Heart left ventricle (tissue), 16 donors: ENCODE results near the gene WDHD1. TPM values are rescaled to one million over a fixed set of nuclear protein-coding genes. Genes with fewer than 3 reads are reported as not detected.

Experiments
- ATAC-seq, 4 donors: fragments of 200-7000 bp; cut with Tn5 transposase; one replicate each; pipeline ENCODE4 v1.9.1; 2020 to 2022; ENCODE audit warnings: moderate library complexity in 4 of 4, mild to moderate bottlenecking in 3 of 4, moderate number of reproducible peaks in 1 of 4
- DNase-seq, 5 donors: peaks; one replicate each; pipeline ENCODE4 v3.0.0-alpha.2; 2020
- H3K27ac ChIP-seq, 12 donors: fragments of 200-600 bp; sonication (generic) in 4 of 12; one replicate each; pipeline versions ENCODE4 v1.5.0 to v1.8.0; 2016 to 2022; ENCODE audit warnings: mild to moderate bottlenecking in 2 of 12
- H3K27me3 ChIP-seq, 9 donors: fragments of 200-600 bp; sonication (generic) in 2 of 9; one replicate each; pipeline versions ENCODE4 v1.5.1 to v1.8.0; 2016 to 2022; ENCODE audit warnings: mild to moderate bottlenecking in 3 of 9
- H3K36me3 ChIP-seq, 9 donors: fragments of 200-600 bp; sonication (generic) in 2 of 9; one replicate each; pipeline versions ENCODE4 v1.5.0 to v1.8.0; 2018 to 2022; ENCODE audit warnings: mild to moderate bottlenecking in 2 of 9
- H3K4me1 ChIP-seq, 12 donors: fragments of 200-600 bp; sonication (generic) in 4 of 12; one replicate each; pipeline versions ENCODE4 v1.5.0 to v1.8.0; 2016 to 2022; ENCODE audit warnings: mild to moderate bottlenecking in 3 of 12
- H3K4me3 ChIP-seq, 12 donors: fragments of 200-600 bp; sonication (generic) in 4 of 12; one replicate each; pipeline versions ENCODE4 v1.5.0 to v1.8.0; 2017 to 2022; ENCODE audit warnings: mild to moderate bottlenecking in 9 of 12, moderate library complexity in 4 of 12
- H3K9me3 ChIP-seq, 12 donors: fragments of 200-600 bp; sonication (generic) in 4 of 12; one replicate each; pipeline versions ENCODE4 v1.5.0 to v1.8.0; 2016 to 2022; ENCODE audit warnings: mild to moderate bottlenecking in 1 of 12
- CTCF ChIP-seq, 12 donors: fragments of 200-600 bp; sonication (generic) in 4 of 12; IDR thresholded peaks; one replicate each; pipeline versions ENCODE4 v1.5.0 to v1.8.0; 2018 to 2022; ENCODE audit warnings: antibody characterized with exemption in 12 of 12, mild to moderate bottlenecking in 5 of 12
- POLR2A ChIP-seq, 2 donors: fragments of 450-650 bp; IDR thresholded peaks; one replicate each; pipeline ENCODE4 v1.6.1; 2017; ENCODE audit warnings: antibody characterized with exemption in 2 of 2, mild to moderate bottlenecking in 2 of 2, moderate library complexity in 2 of 2
- WGBS, 4 donors: extraction: QIAGEN DNeasy Blood & Tissue Kit in 2 of 4; methylation state at CpG; one replicate each; pipeline versions ENCODE4 v1.1.5 to v1.1.7; 2013 to 2018; 5-methylcytosine and 5-hydroxymethylcytosine counted together
- intact Hi-C, 10 donors: fragments of 100-400 bp; cut with DNase I; formaldehyde crosslinking; loops; one replicate each; pipeline versions ENCODE4 v1.11.1 to v1.14.2; 2022
- polyA plus RNA-seq, 2 donors: library from polyadenylated mRNA; stranded (reverse); fragments of 200-250 nt; gene quantifications; one replicate each; pipeline ENCODE4 v1.2.3, GENCODE V29; 2013
- total RNA-seq, 9 donors: library from RNA; depleted of rRNA in 2 of 9; stranded (reverse); fragments of >200 nt in 2 of 9; fragmentation: NEBNext Ultra II Directional in 3 of 9; extraction: Animal tissue kit (Norgen Biotek cat#: 25700) in 3 of 9; gene quantifications; one replicate each; pipeline versions ENCODE4 v1.1.0 to v1.2.4, GENCODE V29; 2016 to 2023
- donor health status: ischemic (EF 13 %, LVEDD 7.1; RV severe dilation, severe dysfunction).
- donor health status: healthy with polysubstance abuse.
- donor health status: DM: no; HTN: yes; CAD: no.
- donor health status: DM: no; HTN: no; CAD: no.
- donor health status: ischemic (EF 25% LVEDD 6.9; RV normal size, moderate dysfunction).
- donor health status: ischemic (EF 25% LVEDD 5.7; RV mildly dilated, moderate dysfunction).
- donor health status: healthy.
- donor health status: DM: yes; HTN: yes; CAD: no.
- donor health status: ischemic (EF 35%, LVEDD 5.7; RV mildly dilated, moderate dysfunction).
- donor health status: nonischemic (EF 11% LVEDD 7.7; RV severe dilation, severe dysfunction).
- donor health status: DM: yes; HTN: yes; CAD: no.
- donor health status: PGD.
- donor health status: ischemic (EF 29% LVEDD 5.4; RV normal size, mild dysfunction).
- donor health status: nonischemic (EF 23%, LVEDD 6.1; RV moderate dilation, normal function).

The WDHD1 gene
- total and polyA plus RNA-seq, 11 donors = 0.42 to 3.5 (median 1.4) TPM

GRCh38 chr14:54931598-54932340 lies 95.1 kb downstream of the WDHD1 start:
- H3K27ac ChIP-seq = no peak overlapping the region
- H3K9me3 ChIP-seq = no peaks in the 10 kb centered on the region
- intact Hi-C loops = no loop called here
- H3K4me1 ChIP-seq = no peaks in the 10 kb centered on the region
- DNase-seq (no peak), ATAC-seq (no peak)
- no peaks in the 10 kb centered on the region for H3K36me3 ChIP-seq
- TF ChIP-seq POLR2A (IDR thresholded peaks at IDR 0.05) = no peak
- TF ChIP-seq CTCF (IDR thresholded peaks at IDR 0.05) = no peak
- H3K4me3 ChIP-seq = no peak overlapping the region
- WGBS, 4 donors = 92 to 98% (median 97%) methylated on average over 3 of the region's 3 CpGs
- no peaks in the 10 kb centered on the region for H3K27me3 ChIP-seq

GRCh38 chr14:54931101-54931500 lies 95.8 kb downstream of the WDHD1 start:
- TF ChIP-seq POLR2A (IDR thresholded peaks at IDR 0.05) (no peak), CTCF (IDR thresholded peaks at IDR 0.05) (no peak)
- Histone ChIP-seq H3K9me3 (no peaks in the 10 kb centered on the region), H3K27ac (no peak overlapping the region), H3K27me3 (no peaks in the 10 kb centered on the region), H3K4me1 (no peaks in the 10 kb centered on the region), H3K4me3 (no peak overlapping the region), H3K36me3 (no peaks in the 10 kb centered on the region)
- intact Hi-C loops = no loop called here
- DNase-seq (no peak), ATAC-seq (no peak)
- 89 to 98% (median 93%) methylated on average over 1 of the region's 1 CpG for WGBS, 4 donors

GRCh38 chr14:54929556-54929955 lies 97.3 kb downstream of the WDHD1 start:
- Histone ChIP-seq H3K27ac (no peak overlapping the region), H3K4me3 (no peak overlapping the region), H3K4me1 (no peaks in the 10 kb centered on the region), H3K9me3 (no peaks in the 10 kb centered on the region), H3K27me3 (no peaks in the 10 kb centered on the region), H3K36me3 (no peaks in the 10 kb centered on the region)
- DNase-seq (no peak), ATAC-seq (no peak)
- TF ChIP-seq CTCF (IDR thresholded peaks at IDR 0.05) = no peak
- no peak for TF ChIP-seq POLR2A (IDR thresholded peaks at IDR 0.05)
- intact Hi-C loops = no loop called here

GRCh38 chr14:54928216-54928615 lies 98.7 kb downstream of the WDHD1 start:
- Histone ChIP-seq H3K4me1 (no peaks in the 10 kb centered on the region), H3K4me3 (no peak overlapping the region), H3K9me3 (no peaks in the 10 kb centered on the region), H3K36me3 (no peaks in the 10 kb centered on the region), H3K27me3 (no peaks in the 10 kb centered on the region), H3K27ac (no peak overlapping the region)
- no peak for DNase-seq
- TF ChIP-seq POLR2A (IDR thresholded peaks at IDR 0.05) (no peak), CTCF (IDR thresholded peaks at IDR 0.05) (no peak)
- no peak for ATAC-seq
- intact Hi-C loops = no loop called here
